ENCODE measurements around the gene NCAPD3.

- TF ChIP-seq EZH2 (IDR thresholded peaks at IDR 0.05; ENCODE audit: borderline replicate concordance, low read depth, low read length, severe bottlenecking): no peak
- TF ChIP-seq POLR2A (IDR thresholded peaks at IDR 0.05; ENCODE audit: low read depth, low read length): no peak
- peak; percentile 39 to 54 for TF ChIP-seq CTCF (IDR thresholded peaks at IDR 0.05; ENCODE audit: extremely low read depth in 1 of 2, insufficient read depth in 1 of 2, low read depth in 1 of 2, low read length in 2 of 2)
- no peak for TF ChIP-seq FOS (IDR thresholded peaks at IDR 0.05; ENCODE audit: borderline replicate concordance, insufficient read depth, low read length)
Measured at GRCh38 chr11:134207538-134208239, 16.1 kb downstream of the NCAPD3 start.
